Activated CD4-positive, alpha-beta T cell treated with anti-CD3 and anti-CD28 coated beads for 36 hours (primary cell): ENCODE results near the gene MYCN. TPM values are rescaled to one million over a fixed set of nuclear protein-coding genes. Genes with fewer than 3 reads are reported as not detected.

Experiments
- ATAC-seq: fragments of 200-7000 bp; cut with Tn5 transposase; one replicate; pipeline ENCODE4 v1.10.0; 2021; ENCODE audit warnings: mild to moderate bottlenecking, moderate library complexity
- CTCF ChIA-PET: fragments of 350-600 bp; sonication (Branson Sonifier 250); formaldehyde crosslinking; loops from one replicate; lab custom pipeline; 2021; ENCODE audit warnings: antibody characterized with exemption; lab: Charles Lee
- POLR2A ChIA-PET: fragments of 350-600 bp; sonication (Branson Sonifier 250); formaldehyde crosslinking; loops from one replicate; lab custom pipeline; 2021; ENCODE audit warnings: antibody characterized with exemption, inconsistent platforms; lab: Charles Lee
- DNase-seq: peaks from one replicate; pipeline ENCODE4 v3.0.0-alpha.2; 2020
- H3K27ac Mint-ChIP-seq: one replicate; pipeline ENCODE4 v1.8.0; 2021; ENCODE audit warnings: mixed read lengths
- H3K27me3 Mint-ChIP-seq: one replicate; pipeline ENCODE4 v1.8.0; 2021; ENCODE audit warnings: mixed read lengths
- H3K36me3 Mint-ChIP-seq: one replicate; pipeline ENCODE4 v1.8.0; 2021; ENCODE audit warnings: low read depth, mixed read lengths
- H3K4me1 Mint-ChIP-seq: one replicate; pipeline ENCODE4 v1.8.0; 2021; ENCODE audit warnings: mixed read lengths
- H3K4me3 Mint-ChIP-seq: one replicate; pipeline ENCODE4 v1.8.0; 2021; ENCODE audit warnings: mild to moderate bottlenecking, moderate library complexity, mixed read lengths
- H3K9me3 Mint-ChIP-seq: one replicate; pipeline ENCODE4 v1.8.0; 2021; ENCODE audit warnings: low read depth, mixed read lengths
- intact Hi-C, 2 experiments: fragments of 100-400 bp; cut with DNase I in 1 of 2; cut with micrococcal nuclease in 1 of 2; formaldehyde crosslinking; loops; one replicate each; pipeline versions ENCODE4 v1.14.2 to v1.15.1; 2022 to 2024; cut with DNase I, micrococcal nuclease
- total RNA-seq, 2 experiments: library from RNA; stranded (reverse); gene quantifications; one replicate each; pipeline ENCODE4 v1.2.3, GENCODE V29; 2021

Gene MYCN
- total RNA-seq, 2 experiments from 2014 or later = 0.18 to 0.28 TPM

DNA sequence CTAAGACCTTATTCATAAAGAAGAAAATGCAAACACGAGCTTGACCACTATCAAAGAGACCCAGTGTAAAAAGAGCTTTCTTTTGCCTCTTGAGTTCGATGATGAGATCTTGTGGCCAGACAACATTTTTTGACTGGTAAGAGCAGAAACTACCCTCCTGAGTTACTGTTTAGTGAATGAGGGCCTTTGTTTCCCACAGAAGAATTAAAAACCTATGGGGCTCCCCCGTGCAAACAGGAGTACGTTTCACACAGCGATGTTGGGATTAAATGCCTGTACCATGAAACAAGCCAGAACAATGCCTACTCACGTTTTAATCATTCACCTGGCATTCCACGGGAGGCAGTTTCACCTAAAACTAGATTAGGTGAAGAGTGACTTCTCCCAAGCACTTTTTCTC, 36.0 kb downstream of the MYCN start:
- POLR2A ChIA-PET = no interaction called here
- no peaks in the 10 kb centered on the region for H3K36me3 Mint-ChIP-seq
- intact Hi-C loops = no loop called here
- DNase-seq (no peak), ATAC-seq (no peak)
- no peak overlapping the region for H3K4me3 Mint-ChIP-seq
- no peak overlapping the region for H3K27ac Mint-ChIP-seq
- H3K4me1 Mint-ChIP-seq = peaks cover 19% of the 10 kb centered on the region
- CTCF ChIA-PET = interaction anchor here (0.5 kb wide), 1 partner anchor 1191 kb away, joined by 3 read pairs; no protein-coding TSS in a partner anchor
- no peaks in the 10 kb centered on the region for H3K27me3 Mint-ChIP-seq
- H3K9me3 Mint-ChIP-seq = no peaks in the 10 kb centered on the region

DNA sequence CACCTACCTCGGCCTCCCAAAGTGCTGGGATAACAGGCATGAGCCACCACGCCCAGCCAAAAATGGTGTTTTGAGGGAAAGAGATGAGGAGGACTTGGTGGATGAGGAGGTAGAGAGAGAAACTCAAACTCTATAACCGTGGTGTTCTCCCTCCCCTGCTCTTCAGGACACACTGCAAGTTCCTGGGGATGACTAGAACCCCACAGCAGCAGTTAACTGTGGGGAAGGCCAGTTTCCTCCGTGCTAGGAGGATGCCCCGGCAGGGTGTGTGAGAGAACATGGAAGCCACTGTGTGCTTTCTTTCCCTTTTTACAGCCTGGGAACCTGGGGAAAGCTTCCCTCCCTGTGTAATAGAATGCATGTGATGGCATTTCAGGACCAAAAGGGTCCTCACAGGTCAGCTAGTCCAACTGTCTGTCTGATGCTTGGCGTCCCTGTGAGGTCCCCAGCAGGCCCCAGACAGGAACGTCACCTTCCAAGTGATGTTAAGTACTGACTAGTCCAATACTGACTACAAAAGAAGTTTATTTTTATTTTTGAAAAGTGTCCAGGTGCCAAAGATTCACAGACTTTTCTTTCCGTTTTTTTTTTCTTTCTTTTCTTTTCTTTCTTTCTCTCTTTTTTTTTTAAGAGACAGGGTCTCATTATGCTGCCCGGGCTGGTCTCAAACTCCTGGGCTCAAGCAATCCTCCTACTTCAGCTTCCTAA, 38.9 kb downstream of the MYCN start:
- Mint-ChIP-seq H3K36me3 (no peaks in the 10 kb centered on the region), H3K27me3 (no peaks in the 10 kb centered on the region), H3K4me3 (no peak overlapping the region), H3K9me3 (no peaks in the 10 kb centered on the region), H3K27ac (no peak overlapping the region), H3K4me1 (peaks cover 6% of the 10 kb centered on the region)
- CTCF ChIA-PET = no interaction called here
- ATAC-seq = no peak
- intact Hi-C loops = no loop called here
- DNase-seq = no peak
- POLR2A ChIA-PET = no interaction called here

DNA sequence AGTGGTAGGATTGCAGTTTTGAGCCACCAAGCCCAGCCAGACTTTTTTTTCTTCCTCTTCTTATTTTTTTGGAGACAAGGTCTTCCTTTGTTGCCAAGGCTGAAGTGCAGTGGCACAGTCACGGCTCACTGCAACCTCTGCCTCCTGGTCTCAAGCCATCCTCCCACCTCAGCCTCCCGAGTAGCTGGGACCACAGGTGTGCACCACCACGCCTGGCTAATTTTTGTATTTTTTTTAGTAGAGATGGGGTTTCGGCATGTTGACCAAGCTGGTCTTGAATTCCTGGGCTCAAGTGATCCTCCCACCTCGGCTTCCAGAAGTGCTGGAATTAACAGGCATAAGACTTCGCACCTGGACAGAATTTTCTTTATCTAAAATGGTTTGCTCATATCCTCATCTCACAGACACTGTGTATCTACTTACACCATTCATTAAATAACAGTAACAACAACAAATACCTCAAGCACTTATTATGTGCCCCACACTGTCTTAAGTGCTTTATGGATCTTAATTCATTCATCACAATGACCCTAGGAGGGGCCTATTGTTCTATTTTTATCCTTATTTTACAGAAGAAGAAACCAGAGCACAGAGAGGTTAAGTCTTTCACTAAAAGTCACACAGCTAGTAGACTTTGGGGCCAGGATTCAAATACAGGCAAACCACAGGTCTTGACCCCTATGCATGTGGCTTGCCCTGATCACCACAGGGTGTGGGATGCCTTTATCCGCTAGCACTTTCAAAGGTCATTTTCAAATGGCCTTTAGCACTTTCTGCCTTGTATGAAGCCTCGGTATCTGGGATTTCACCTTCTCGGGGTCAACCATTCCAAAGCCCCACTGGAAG, 39.6 kb downstream of the MYCN start:
- Mint-ChIP-seq H3K4me1 (peaks cover 6% of the 10 kb centered on the region), H3K27ac (no peak overlapping the region), H3K9me3 (no peaks in the 10 kb centered on the region), H3K27me3 (no peaks in the 10 kb centered on the region), H3K4me3 (no peak overlapping the region), H3K36me3 (no peaks in the 10 kb centered on the region)
- ATAC-seq (no peak), DNase-seq (no peak)
- ChIA-PET CTCF (no interaction called here), POLR2A (no interaction called here)
- intact Hi-C loops = no loop called here

DNA sequence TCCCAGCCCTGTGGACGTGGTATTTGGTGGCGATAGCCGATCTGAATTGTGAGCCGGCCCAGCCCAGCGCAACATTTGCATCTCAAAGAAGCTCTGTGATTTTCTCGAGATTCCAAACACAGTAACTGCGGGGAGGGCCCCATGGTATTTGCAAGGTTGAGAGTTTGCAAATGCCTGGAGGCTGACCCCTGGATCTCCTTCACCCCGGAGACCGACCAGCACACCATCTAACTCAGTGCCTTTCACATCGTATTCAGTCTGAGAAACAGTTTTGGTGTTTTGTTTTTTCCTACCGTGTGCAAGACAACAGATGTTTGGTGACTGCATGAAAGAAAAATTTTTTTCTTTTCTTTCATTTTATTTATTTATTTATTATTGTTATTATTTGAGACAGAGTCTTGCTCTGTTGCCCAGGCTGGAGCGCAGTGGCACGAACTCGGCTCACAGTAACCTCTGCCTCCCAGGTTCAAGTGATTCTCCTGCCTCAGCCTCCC, 40.3 kb downstream of the MYCN start:
- Mint-ChIP-seq H3K9me3 (no peaks in the 10 kb centered on the region), H3K4me1 (peaks cover 6% of the 10 kb centered on the region), H3K27ac (no peak overlapping the region), H3K36me3 (no peaks in the 10 kb centered on the region), H3K27me3 (no peaks in the 10 kb centered on the region), H3K4me3 (no peak overlapping the region)
- intact Hi-C loops = no loop called here
- DNase-seq (no peak), ATAC-seq (no peak)
- POLR2A ChIA-PET = no interaction called here
- CTCF ChIA-PET = no interaction called here

DNA sequence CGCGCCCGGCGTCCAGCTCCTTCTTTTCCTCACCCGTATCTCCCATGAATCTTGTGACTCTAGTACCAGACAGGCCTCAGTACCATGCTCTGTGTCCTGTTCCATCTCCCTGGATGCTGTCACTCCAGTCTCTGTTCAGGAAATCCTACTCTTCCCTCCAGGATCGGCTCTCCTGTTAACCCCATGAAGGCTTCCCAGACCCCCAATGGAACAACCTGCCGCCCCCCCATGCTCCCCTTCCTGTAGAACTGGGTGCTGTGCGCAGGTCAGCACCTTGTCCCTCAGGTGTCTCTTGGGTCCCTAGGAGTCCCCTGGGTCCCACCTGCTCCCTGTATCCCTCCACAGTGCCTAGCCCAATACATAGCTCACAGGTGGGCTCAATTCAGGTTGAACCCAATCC, 41.3 kb downstream of the MYCN start:
- Mint-ChIP-seq H3K4me1 (peaks cover 6% of the 10 kb centered on the region), H3K4me3 (no peak overlapping the region)
- no peak for DNase-seq

DNA sequence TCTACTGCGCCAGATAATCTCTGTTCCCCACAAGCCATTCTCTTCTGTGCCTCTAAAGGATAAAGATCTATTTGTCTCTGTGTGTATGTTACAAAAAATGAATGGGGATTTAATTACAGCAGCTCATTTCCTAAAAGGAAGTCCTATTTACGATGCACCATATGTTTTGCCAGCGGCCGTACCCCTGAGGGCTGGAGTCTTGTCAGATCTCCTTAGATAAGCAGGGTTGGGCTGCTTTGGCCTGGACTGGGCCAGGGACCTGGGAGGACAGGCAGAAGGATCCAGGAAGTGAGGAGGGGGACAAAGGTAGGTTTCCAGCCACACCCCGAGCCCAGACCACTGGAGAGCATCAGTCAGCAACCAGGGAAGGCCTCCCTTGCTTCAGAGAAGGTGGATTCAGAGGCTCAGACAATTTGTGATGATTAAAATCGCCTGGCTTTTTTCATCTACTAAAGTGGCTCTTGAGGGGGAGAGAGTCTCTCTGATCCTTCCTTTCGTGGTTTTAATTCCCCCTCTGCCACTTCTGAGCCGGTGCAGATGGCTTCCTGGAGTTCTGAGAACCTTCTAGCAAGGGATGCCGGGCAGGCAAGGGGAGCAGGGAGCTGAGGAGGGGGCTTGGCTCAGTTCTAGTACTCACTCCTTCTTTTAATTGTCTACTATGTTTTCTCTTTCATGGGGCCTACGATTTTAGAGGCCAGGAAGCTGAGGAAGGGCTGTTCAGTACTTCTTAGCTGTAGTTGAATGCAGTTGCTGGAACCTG, 42.1 kb downstream of the MYCN start:
- ATAC-seq = no peak
- intact Hi-C loops = no loop called here
- Mint-ChIP-seq H3K9me3 (no peaks in the 10 kb centered on the region), H3K27ac (no peak overlapping the region), H3K36me3 (no peaks in the 10 kb centered on the region), H3K4me3 (no peak overlapping the region), H3K4me1 (peaks cover 6% of the 10 kb centered on the region), H3K27me3 (no peaks in the 10 kb centered on the region)
- CTCF ChIA-PET = interaction anchor here (0.6 to 0.7 kb wide), 3 partner anchors 41 to 1689 kb away, joined by 3 to 4 read pairs (median 3); no protein-coding TSS in a partner anchor
- POLR2A ChIA-PET = interaction anchor here (0.6 kb wide), 1 partner anchor 24 kb away, joined by 6 read pairs; no protein-coding TSS in a partner anchor
- no peak for DNase-seq

More for the DNA sequence above, 41.3 kb downstream of the MYCN start:
- no peaks in the 10 kb centered on the region for H3K9me3 Mint-ChIP-seq
- H3K27ac Mint-ChIP-seq = no peak overlapping the region
- no peaks in the 10 kb centered on the region for H3K36me3 Mint-ChIP-seq
- CTCF ChIA-PET = interaction anchor here (0.5 to 0.7 kb wide), 3 partner anchors 12 to 598 kb away, joined by 3 to 4 read pairs (median 3); no protein-coding TSS in a partner anchor
- no peak for ATAC-seq
- POLR2A ChIA-PET = interaction anchor here (0.6 kb wide), 1 partner anchor 25 kb away, joined by 6 read pairs; no protein-coding TSS in a partner anchor
- intact Hi-C loops = no loop called here
- H3K27me3 Mint-ChIP-seq = no peaks in the 10 kb centered on the region

DNA sequence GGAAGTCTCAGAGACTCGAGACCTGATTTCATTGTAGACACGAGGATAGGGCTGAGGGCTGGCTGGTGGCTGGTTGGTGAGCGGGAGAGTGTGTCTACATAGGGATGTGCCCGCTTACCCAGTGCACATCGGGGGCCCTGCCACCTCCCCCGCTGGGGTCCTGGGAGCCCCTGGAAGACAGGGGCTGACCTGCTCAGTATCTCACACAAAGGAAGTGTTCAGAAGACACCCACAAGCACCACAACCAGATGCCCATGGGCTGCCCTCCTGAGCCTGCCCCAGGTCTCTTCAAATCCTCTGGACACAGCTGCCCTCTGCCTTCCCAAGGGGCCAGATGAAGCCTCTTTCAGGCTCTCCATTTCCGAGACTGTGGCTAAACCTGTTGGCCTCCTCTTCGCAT, 43.1 kb downstream of the MYCN start:
- Mint-ChIP-seq H3K27me3 (no peaks in the 10 kb centered on the region), H3K4me1 (peaks cover 6% of the 10 kb centered on the region), H3K9me3 (no peaks in the 10 kb centered on the region), H3K27ac (no peak overlapping the region), H3K4me3 (no peak overlapping the region), H3K36me3 (no peaks in the 10 kb centered on the region)
- ChIA-PET POLR2A (no interaction called here), CTCF (interaction anchor here (0.6 kb wide), 1 partner anchor 17 kb away, joined by 3 read pairs; no protein-coding TSS in a partner anchor)
- DNase-seq (no peak), ATAC-seq (no peak)
- intact Hi-C loops = no loop called here

DNA sequence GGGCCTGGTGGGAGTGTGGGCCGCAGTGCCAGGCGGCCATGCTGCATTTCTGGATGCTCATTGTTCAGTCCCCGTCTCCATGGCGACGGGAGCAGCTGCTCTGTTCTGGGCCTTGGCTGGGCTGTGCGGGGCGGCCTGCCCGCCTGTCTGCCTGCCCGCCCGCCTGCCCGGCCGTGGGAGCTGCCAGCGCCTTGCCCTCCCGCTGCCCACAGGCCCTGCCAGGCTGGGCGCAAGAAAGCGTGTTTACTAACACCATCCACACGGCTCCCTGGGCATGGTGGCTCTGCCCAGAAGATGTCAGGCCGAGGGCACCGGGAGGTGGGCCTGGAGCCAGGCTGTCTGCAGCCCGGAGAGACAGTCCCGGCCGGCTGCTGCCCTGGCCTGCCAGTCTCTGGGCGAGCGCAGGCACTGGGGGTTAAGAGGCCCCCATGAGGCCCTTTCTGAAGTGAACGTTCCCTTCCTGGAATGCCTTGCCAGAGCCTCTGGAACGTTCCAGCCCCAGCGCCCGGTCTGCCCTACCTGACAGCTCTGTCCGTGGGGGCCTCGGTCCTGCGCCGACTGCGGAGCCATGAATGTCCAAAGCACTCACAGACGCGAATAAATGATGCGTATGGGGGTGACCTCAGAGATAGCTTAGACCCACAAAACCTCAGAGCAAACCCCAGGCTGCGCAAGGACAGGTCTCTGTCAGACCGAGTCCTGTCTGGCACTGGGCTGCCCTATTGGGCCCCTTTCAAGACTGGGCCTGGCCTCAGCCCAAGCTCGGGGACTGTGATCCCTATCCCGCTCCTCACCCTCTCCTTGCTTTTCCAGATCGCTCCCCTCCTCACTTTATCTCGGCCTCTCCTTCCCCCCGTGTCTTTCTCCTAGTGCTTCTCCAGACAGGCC, 44.3 kb downstream of the MYCN start:
- ATAC-seq (no peak), DNase-seq (no peak)
- intact Hi-C loops = no loop called here
- Mint-ChIP-seq H3K4me3 (no peak overlapping the region), H3K27me3 (no peaks in the 10 kb centered on the region), H3K36me3 (no peaks in the 10 kb centered on the region), H3K9me3 (no peaks in the 10 kb centered on the region), H3K4me1 (peaks cover 6% of the 10 kb centered on the region), H3K27ac (no peak overlapping the region)
- ChIA-PET CTCF (no interaction called here), POLR2A (no interaction called here)

DNA sequence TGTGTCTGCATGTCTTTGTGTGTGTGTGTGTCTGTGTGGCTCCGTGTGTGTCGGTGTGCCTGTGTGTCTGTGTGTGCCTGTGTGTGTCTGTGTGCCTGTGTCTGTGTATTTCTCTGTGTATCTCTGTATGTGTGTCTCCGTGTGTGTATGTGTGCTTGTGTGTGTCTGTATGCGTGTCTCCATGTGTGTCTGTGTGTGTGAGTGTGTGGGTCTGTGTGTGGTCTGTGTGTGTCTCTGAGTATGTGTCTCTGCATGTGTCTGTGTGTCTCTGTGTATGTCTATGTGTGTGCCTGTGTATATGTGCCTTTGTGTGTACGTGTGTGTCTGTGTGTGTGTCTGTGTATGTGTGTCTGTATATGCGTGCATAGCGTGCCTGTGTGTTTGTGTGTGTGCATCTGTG, 45.2 kb downstream of the MYCN start:
- Mint-ChIP-seq H3K4me1 (peaks cover 6% of the 10 kb centered on the region), H3K27me3 (no peaks in the 10 kb centered on the region), H3K36me3 (no peaks in the 10 kb centered on the region), H3K4me3 (no peak overlapping the region), H3K9me3 (no peaks in the 10 kb centered on the region), H3K27ac (no peak overlapping the region)
- CTCF ChIA-PET = no interaction called here
- DNase-seq = no peak
- no peak for ATAC-seq
- POLR2A ChIA-PET = no interaction called here
- intact Hi-C loops = no loop called here

DNA sequence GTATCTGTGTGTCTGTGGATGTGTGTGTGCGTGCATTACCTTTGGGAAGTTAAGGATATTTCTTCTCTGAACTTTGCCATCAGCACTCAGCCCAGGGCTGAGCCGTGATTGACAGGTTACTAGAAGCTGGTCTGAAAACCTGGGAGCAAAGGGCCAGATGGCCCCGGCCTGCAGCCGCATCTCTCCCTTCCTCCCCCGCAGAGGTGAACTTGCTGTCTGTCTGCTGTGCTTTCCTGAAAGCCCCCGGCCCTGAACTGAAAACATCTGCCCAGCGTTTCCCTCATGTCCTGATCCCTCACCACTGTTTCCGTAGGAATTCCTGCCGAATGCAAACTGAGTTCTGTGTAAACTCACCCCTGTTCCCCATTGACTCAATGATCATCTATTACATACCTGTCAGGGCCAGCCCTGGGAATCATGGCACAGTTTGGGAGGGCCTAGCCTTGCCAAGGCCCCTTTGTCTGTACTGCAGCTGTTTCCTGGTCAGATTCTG, 45.8 kb downstream of the MYCN start:
- Mint-ChIP-seq H3K4me3 (no peak overlapping the region), H3K27ac (no peak overlapping the region), H3K9me3 (no peaks in the 10 kb centered on the region), H3K36me3 (no peaks in the 10 kb centered on the region), H3K27me3 (no peaks in the 10 kb centered on the region), H3K4me1 (peaks cover 6% of the 10 kb centered on the region)
- POLR2A ChIA-PET = no interaction called here
- CTCF ChIA-PET = no interaction called here
- no peak for ATAC-seq
- DNase-seq = no peak
- intact Hi-C loops = no loop called here
